K562 (cell line): ENCODE measurements around the gene SELENOO. TPM values are rescaled to one million over a fixed set of nuclear protein-coding genes. Genes with fewer than 3 reads are reported as not detected.

ENCODE experiments used
- CTBP1 ChIP-seq: fragments of 450-650 bp; IDR thresholded peaks from 2 replicates; pipeline ENCODE4 v1.6.1; 2016; ENCODE audit warnings: borderline replicate concordance
- MED1 ChIP-seq: sonication (generic); formaldehyde crosslinking; IDR thresholded peaks from 2 replicates; pipeline ENCODE4 v1.8.1; 2023; ENCODE audit warnings: missing genetic modification reagents, borderline replicate concordance
- MYNN ChIP-seq, 2 experiments: sonication (generic); formaldehyde crosslinking in 1 of 2; IDR thresholded peaks; 2 replicates each; pipeline versions ENCODE4 v1.5.0 to v1.6.1; 2016 to 2020; ENCODE audit warnings: antibody characterized with exemption in 1 of 2, missing genetic modification reagents in 1 of 2
- NR2C2 ChIP-seq, 2 experiments: fragments of 200-800 bp in 1 of 2; sonication (Bioruptor generic) in 1 of 2; sonication (generic) in 1 of 2; formaldehyde crosslinking in 1 of 2; IDR thresholded peaks; 2 replicates each; pipeline versions ENCODE4 v1.6.1 to v1.8.0; 2016 to 2022; ENCODE audit warnings: mild to moderate bottlenecking in 1 of 2, missing compliant biosample characterization in 1 of 2, missing genetic modification characterization in 1 of 2, missing genetic modification reagents in 1 of 2
- NRF1 ChIP-seq, 2 experiments: fragments of 450-650 bp; IDR thresholded peaks in 1 of 2; conservative IDR thresholded peaks in 1 of 2; 2 replicates each; pipeline ENCODE4 v1.6.1; 2014; ENCODE audit warnings: mild to moderate bottlenecking in 2 of 2
- PCBP2 ChIP-seq: fragments of 200-400 bp; formaldehyde crosslinking; IDR thresholded peaks from 2 replicates; pipeline ENCODE4 v1.6.1; 2018; ENCODE audit warnings: low read length, low read depth, mild to moderate bottlenecking, moderate library complexity; ENCODE audit not compliant: poor library complexity, severe bottlenecking
- POLR2G ChIP-seq: fragments of 200-400 bp; formaldehyde crosslinking; IDR thresholded peaks from 2 replicates; pipeline ENCODE4 v1.6.1; 2017; ENCODE audit warnings: low read depth, mild to moderate bottlenecking, antibody characterized with exemption, low read length, moderate library complexity
- RBFOX2 ChIP-seq: fragments of 200-400 bp; formaldehyde crosslinking; IDR thresholded peaks from 2 replicates; pipeline ENCODE4 v1.6.1; 2017; ENCODE audit warnings: low read depth, mild to moderate bottlenecking, low read length, moderate library complexity
- SAP30 ChIP-seq: fragments of 200-600 bp; sonication (generic); IDR thresholded peaks from 2 replicates; pipeline ENCODE4 v1.6.1; 2012; ENCODE audit warnings: borderline replicate concordance, low read depth, mild to moderate bottlenecking, moderate library complexity, low read length, control low read depth, inconsistent platforms; ENCODE audit not compliant: insufficient read depth, poor library complexity, severe bottlenecking
- SIN3A ChIP-seq, 2 experiments: fragments of 150-350 bp in 1 of 2; IDR thresholded peaks; 2 replicates each; pipeline ENCODE4 v1.6.1; 2011 to 2016; ENCODE audit warnings: borderline replicate concordance in 2 of 2, low read depth in 2 of 2, low read length in 2 of 2, mild to moderate bottlenecking in 2 of 2, moderate library complexity in 2 of 2; ENCODE audit not compliant: control insufficient read depth in 1 of 2
- SIN3B ChIP-seq: fragments of 450-650 bp; IDR thresholded peaks from 2 replicates; pipeline ENCODE4 v1.6.1; 2017; ENCODE audit warnings: low read depth, mild to moderate bottlenecking, moderate library complexity
- SMAD3 ChIP-seq: fragments of 450-650 bp; formaldehyde crosslinking; conservative IDR thresholded peaks from 2 replicates; pipeline ENCODE4 v1.4.0; 2020; ENCODE audit warnings: mild to moderate bottlenecking
- SRSF7 ChIP-seq: fragments of 200-400 bp; formaldehyde crosslinking; optimal IDR thresholded peaks from 2 replicates; pipeline ENCODE3; 2017; ENCODE audit warnings: mild to moderate bottlenecking, low read depth, low read length
- STAT5A ChIP-seq: IDR thresholded peaks from 2 replicates; pipeline ENCODE4 v1.6.1; 2012; ENCODE audit warnings: low read length, inconsistent platforms, borderline replicate concordance
- TRIM24 ChIP-seq, 2 experiments: fragments of 450-650 bp; IDR thresholded peaks; 2 replicates each; pipeline ENCODE4 v1.6.1; 2016
- U2AF1 ChIP-seq: fragments of 200-400 bp; formaldehyde crosslinking; optimal IDR thresholded peaks from 2 replicates; pipeline ENCODE3; 2017; ENCODE audit warnings: mild to moderate bottlenecking, low read depth, low read length, moderate library complexity
- ZNF224 ChIP-seq: sonication (generic); formaldehyde crosslinking; IDR thresholded peaks from 2 replicates; pipeline ENCODE4 v1.8.0; 2022; ENCODE audit warnings: mild to moderate bottlenecking, missing genetic modification reagents
- ZNF23 ChIP-seq: fragments of 250-450 bp; sonication (Bioruptor Pico); IDR thresholded peaks from 2 replicates; pipeline ENCODE4 v1.4.0; 2020; ENCODE audit warnings: mild to moderate bottlenecking
- ZNF263 ChIP-seq: sonication (generic); formaldehyde crosslinking; IDR thresholded peaks from 2 replicates; pipeline ENCODE4 v1.8.0; 2022; ENCODE audit warnings: mild to moderate bottlenecking, missing genetic modification reagents, borderline replicate concordance
- polyA plus RNA-seq, 8 experiments: library from polyadenylated mRNA; depleted of rRNA in 4 of 8; stranded (reverse) in 5 of 8; unstranded in 3 of 8; fragments of >200 nt; fragmentation: Nextera tagmentation in 2 of 8; fragmentation: Illumina TruSeq in 1 of 8; extraction: Ambion mirVana in 2 of 8; extraction: Trizol in 1 of 8; gene quantifications; 2 replicates each; pipeline versions ENCODE4 v1.2.1 to v1.2.3, GENCODE V29; 2011 to 2014; ENCODE audit warnings: inconsistent platforms in 1 of 8, missing spikeins in 1 of 8
- total RNA-seq, 7 experiments: library from RNA; depleted of rRNA in 6 of 7; stranded (reverse); fragments of >200 nt in 6 of 7; fragmentation: Illumina TruSeq in 2 of 7; extraction: Trizol in 2 of 7; gene quantifications; 2 replicates each; pipeline versions ENCODE4 v1.2.1 to v1.2.3, GENCODE V29; 2011 to 2021; ENCODE audit warnings: low replicate concordance in 1 of 7
- TF ChIP-seq, protein P1 (sequence below): fragments of 450-650 bp; formaldehyde crosslinking; IDR thresholded peaks from 2 replicates; pipeline ENCODE4 v1.4.0; 2022; ENCODE audit warnings: mild to moderate bottlenecking, moderate library complexity
- TF ChIP-seq, protein P2 (sequence below): sonication (generic); formaldehyde crosslinking; IDR thresholded peaks from 2 replicates; pipeline ENCODE4 v1.8.0; 2022; ENCODE audit warnings: mild to moderate bottlenecking, missing genetic modification reagents
- TF ChIP-seq, protein P3 (sequence below): sonication (generic); formaldehyde crosslinking; IDR thresholded peaks from 2 replicates; pipeline ENCODE4 v1.9.0; 2022; ENCODE audit warnings: mild to moderate bottlenecking, missing genetic modification reagents
- TF ChIP-seq, protein P4 (sequence below): fragments of 250-450 bp; sonication (Bioruptor Pico); IDR thresholded peaks from 2 replicates; pipeline ENCODE4 v1.5.0; 2021

The SELENOO gene
- total and polyA plus RNA-seq, 9 of the 15 experiments (the other 6 are each of a cell fraction or from before 2014, with no cell fraction given): 0.37 to 24.9 (median 8.3) TPM

DNA sequence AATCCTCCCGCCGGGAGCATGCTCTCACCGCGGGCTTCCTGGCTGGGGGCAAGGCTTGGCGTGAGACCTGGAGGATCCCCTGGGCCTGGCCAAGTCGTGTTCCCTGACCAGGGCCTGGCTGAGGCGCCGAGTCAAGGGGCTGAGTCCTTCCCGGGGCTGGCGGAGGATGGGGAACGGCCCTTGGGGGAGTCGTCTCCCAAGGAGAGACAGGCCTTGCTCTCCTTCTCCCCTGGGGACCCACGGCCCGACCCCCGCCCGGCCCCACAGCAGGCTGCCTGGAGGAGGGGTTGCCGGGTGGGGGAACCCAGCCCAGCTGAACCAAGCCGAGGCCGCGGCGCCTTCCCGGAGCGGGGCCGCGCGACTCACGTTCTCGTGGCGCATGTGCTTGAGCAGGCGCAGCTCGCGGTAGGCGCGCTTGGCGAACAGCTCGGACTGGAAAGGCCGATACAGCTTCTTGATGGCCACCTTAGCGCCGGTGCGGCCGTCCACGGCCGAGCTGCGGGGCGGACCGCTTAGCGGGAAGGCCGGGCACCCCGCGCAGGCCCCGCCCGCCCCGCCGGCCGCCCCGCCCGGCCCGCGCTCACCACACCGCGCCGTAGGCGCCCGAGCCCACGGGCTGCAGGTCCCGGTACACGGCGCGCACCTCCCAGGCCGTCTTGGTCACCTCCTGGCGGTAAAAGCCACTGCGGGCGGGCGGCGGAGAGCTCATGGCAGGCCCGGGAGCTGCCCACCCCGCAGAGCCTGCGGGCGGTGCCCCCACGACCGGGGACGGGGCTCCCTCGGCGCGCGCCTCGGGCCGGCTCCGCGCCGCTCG is 60.2 kb downstream of the SELENOO start (continued):
- peak; percentile 24 for TF ChIP-seq SAP30
- no peak for TF ChIP-seq STAT5A
- TF ChIP-seq MYNN (IDR thresholded peaks at IDR 0.05): no peak
- TF ChIP-seq MYNN (CRISPR knock-in tag; IDR thresholded peaks at IDR 0.05): no peak
- no peak for TF ChIP-seq SMAD3 (CRISPR knock-in tag)
- TF ChIP-seq, protein P1, sequence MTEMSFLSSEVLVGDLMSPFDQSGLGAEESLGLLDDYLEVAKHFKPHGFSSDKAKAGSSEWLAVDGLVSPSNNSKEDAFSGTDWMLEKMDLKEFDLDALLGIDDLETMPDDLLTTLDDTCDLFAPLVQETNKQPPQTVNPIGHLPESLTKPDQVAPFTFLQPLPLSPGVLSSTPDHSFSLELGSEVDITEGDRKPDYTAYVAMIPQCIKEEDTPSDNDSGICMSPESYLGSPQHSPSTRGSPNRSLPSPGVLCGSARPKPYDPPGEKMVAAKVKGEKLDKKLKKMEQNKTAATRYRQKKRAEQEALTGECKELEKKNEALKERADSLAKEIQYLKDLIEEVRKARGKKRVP (CRISPR knock-in tag): no peak
- TF ChIP-seq ZNF224 (CRISPR knock-in tag): no peak
- 0 out of 2 replicates have a peak, but pooled peaks have one; percentile 16 for TF ChIP-seq SIN3B
- no peak for TF ChIP-seq TRIM24 (IDR thresholded peaks at IDR 0.05)
- no peak for TF ChIP-seq MED1 (CRISPR knock-in tag)
- TF ChIP-seq ZNF23: no peak
- TF ChIP-seq NRF1 (conservative IDR thresholded peaks at IDR 0.05 in 1 of 2, IDR thresholded peaks at IDR 0.05 in 1 of 2): peak; percentile 81 to 84
- 0 out of 2 replicates have a peak, but pooled peaks have one; percentile 35 for TF ChIP-seq ZNF263 (CRISPR knock-in tag)
- 0 out of 2 replicates have a peak, but pooled peaks have one; percentile 11 for TF ChIP-seq CTBP1
- TF ChIP-seq RBFOX2: peak; percentile 60
- TF ChIP-seq, protein P2, sequence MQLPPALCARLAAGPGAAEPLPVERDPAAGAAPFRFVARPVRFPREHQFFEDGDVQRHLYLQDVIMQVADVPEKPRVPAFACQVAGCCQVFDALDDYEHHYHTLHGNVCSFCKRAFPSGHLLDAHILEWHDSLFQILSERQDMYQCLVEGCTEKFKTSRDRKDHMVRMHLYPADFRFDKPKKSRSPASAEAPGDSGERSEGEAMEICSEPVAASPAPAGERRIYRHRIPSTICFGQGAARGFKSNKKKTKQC (CRISPR knock-in tag): 0 out of 2 replicates have a peak, but pooled peaks have one; percentile 61
- TF ChIP-seq U2AF1: no peak
- TF ChIP-seq, protein P3, sequence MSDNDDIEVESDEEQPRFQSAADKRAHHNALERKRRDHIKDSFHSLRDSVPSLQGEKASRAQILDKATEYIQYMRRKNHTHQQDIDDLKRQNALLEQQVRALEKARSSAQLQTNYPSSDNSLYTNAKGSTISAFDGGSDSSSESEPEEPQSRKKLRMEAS (CRISPR knock-in tag): peak; percentile 72; the same call in 1 of the 2 replicates
- no peak for TF ChIP-seq NR2C2 (CRISPR knock-in tag; IDR thresholded peaks at IDR 0.05)
- peak; percentile 55 for TF ChIP-seq NR2C2 (tag; IDR thresholded peaks at IDR 0.05)
- TF ChIP-seq SRSF7: no peak
- peak; percentile 70 for TF ChIP-seq POLR2G
- peak in 1 of 2 experiments; percentile 79; a peak in 2 of 4 replicates for TF ChIP-seq SIN3A (IDR thresholded peaks at IDR 0.05; ENCODE audit: borderline replicate concordance in 2 of 2, control insufficient read depth in 1 of 2, low read depth in 2 of 2, low read length in 2 of 2)
- TF ChIP-seq, protein P4, sequence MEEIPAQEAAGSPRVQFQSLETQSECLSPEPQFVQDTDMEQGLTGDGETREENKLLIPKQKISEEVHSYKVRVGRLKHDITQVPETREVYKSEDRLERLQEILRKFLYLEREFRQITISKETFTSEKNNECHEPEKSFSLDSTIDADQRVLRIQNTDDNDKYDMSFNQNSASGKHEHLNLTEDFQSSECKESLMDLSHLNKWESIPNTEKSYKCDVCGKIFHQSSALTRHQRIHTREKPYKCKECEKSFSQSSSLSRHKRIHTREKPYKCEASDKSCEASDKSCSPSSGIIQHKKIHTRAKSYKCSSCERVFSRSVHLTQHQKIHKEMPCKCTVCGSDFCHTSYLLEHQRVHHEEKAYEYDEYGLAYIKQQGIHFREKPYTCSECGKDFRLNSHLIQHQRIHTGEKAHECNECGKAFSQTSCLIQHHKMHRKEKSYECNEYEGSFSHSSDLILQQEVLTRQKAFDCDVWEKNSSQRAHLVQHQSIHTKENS (CRISPR knock-in tag): no peak
- TF ChIP-seq PCBP2: no peak
